Measurements from ENCODE around the gene IL12RB1.

Gene IL12RB1

DNA sequence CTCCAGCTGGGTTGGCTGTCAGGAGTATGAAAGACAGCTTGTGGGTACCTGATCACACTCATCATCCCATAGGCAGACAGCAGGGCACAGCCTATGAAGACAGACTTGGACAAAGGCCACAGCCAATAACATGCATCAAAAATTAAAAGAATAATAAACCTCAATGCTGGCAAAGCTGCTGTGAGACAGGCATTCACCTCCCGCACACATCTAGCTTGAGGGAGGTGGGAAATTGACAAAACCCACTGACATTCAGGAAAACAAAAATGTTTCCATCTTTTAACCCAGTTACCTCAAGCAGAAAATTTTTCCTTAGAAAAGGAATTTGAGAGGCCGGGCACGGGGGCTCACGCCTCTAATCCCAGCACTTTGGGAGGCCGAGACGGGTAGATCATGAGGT, 14.4 kb downstream of the IL12RB1 start:
- Histone ChIP-seq H3K4me1 (ENCODE audit: control insufficient read depth, insufficient read depth, low read length) (no peaks in the 10 kb centered on the region), H3K9ac (ENCODE audit: low read length) (no peak overlapping the region)

DNA sequence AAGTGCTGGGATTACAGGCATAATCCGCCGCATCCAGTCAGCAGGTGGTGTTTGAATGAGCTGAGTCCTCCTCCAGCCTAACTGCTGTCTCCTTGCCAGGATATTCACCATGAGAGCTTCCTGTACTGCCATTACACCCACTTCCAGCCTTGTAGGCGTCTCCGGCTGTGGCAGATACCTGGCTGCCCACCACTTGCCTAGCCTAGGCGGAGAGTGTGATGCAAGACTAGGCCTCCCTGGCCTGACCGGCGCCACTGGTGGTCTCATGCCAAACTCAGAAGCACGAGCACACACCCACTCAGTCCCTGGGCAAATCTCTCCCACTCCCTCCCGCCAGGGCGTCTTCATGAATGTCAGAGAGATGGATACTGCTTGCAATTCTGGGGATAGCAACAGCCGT, 16.6 kb downstream of the IL12RB1 start:
- no peak overlapping the region for H3K9ac ChIP-seq (ENCODE audit: low read length)
- no peaks in the 10 kb centered on the region for H3K27me3 ChIP-seq (ENCODE audit: control insufficient read depth, insufficient read depth, low read length)
- H3K4me3 ChIP-seq (ENCODE audit: low read length) = no peak overlapping the region
- no peaks in the 10 kb centered on the region for H3K36me3 ChIP-seq (ENCODE audit: control insufficient read depth, insufficient read depth, low read length)
- H3K4me1 ChIP-seq (ENCODE audit: control insufficient read depth, insufficient read depth, low read length) = no peaks in the 10 kb centered on the region
- no peaks in the 10 kb centered on the region for H3K9me3 ChIP-seq (ENCODE audit: control insufficient read depth, low read length)

More for the DNA sequence above, 14.4 kb downstream of the IL12RB1 start:
- Histone ChIP-seq H3K36me3 (ENCODE audit: control insufficient read depth, insufficient read depth, low read length) (no peaks in the 10 kb centered on the region), H3K27me3 (ENCODE audit: control insufficient read depth, insufficient read depth, low read length) (no peaks in the 10 kb centered on the region), H3K9me3 (ENCODE audit: control insufficient read depth, low read length) (no peaks in the 10 kb centered on the region), H3K4me3 (ENCODE audit: low read length) (no peak overlapping the region)

DNA sequence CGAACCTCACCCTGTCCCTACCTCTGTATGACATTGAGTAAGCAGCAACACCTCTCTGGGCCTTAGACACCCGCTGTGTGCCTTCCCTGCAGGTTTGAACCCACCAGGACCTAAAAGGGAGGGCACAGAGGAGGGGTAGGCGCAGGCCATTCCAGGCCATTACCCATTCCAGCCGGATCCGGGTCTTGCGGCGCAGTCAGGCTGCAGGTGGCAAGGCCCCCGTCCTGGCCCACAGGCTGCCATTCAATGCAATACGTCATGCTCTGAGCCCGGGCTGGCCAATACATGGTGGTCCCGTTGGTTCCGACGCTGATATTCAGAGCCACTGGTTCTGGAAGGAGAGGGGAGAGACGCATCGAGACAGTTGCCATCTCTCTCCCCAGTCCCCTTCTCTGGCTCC, 17.4 kb downstream of the IL12RB1 start:
- no peaks in the 10 kb centered on the region for H3K27me3 ChIP-seq (ENCODE audit: control insufficient read depth, insufficient read depth, low read length)
- no peaks in the 10 kb centered on the region for H3K36me3 ChIP-seq (ENCODE audit: control insufficient read depth, insufficient read depth, low read length)
- H3K4me1 ChIP-seq (ENCODE audit: control insufficient read depth, insufficient read depth, low read length) = no peaks in the 10 kb centered on the region
- H3K9ac ChIP-seq (ENCODE audit: low read length) = no peak overlapping the region
- no peaks in the 10 kb centered on the region for H3K9me3 ChIP-seq (ENCODE audit: control insufficient read depth, low read length)
- no peak overlapping the region for H3K4me3 ChIP-seq (ENCODE audit: low read length)

DNA sequence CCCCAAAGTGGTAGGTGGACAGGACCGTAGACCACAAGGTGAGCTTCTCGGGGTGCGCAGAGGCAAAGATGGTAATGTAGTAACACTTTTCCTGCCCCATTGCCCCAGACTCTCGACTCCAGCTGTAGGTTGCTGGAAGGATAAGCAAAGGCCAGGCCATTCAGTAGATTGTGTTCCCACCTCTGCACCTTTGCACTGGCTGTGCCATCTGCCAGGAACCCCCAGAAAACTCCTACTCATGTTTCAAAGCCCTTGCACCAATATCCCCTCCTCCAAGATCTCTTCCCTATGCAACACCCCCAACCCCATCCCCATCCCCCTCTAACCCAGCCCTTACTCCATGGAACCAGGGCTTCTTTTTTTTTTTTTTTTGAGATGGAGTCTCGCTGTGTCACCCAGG, 18.3 kb downstream of the IL12RB1 start:
- no peaks in the 10 kb centered on the region for H3K9me3 ChIP-seq (ENCODE audit: control insufficient read depth, low read length)

DNA sequence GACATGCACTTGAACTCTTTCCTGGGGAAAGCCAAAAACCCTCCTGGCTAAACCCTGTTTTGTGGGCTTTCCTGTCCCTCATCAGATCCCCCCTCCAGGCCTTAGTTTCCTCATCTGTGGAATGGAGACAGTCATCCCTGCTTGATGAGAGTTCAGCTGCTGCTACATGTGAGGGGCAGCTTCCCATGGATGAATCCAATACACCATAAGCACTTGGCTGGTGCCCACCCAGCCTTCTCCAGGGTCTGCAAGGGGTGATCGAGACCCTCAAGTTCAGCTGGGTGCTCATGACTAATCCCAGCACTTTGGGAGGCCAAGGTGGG, 21.6 kb downstream of the IL12RB1 start:
- Histone ChIP-seq H3K4me1 (ENCODE audit: control insufficient read depth, insufficient read depth, low read length) (no peaks in the 10 kb centered on the region), H3K4me3 (ENCODE audit: low read length) (no peak overlapping the region), H3K9ac (ENCODE audit: low read length) (no peak overlapping the region), H3K36me3 (ENCODE audit: control insufficient read depth, insufficient read depth, low read length) (no peaks in the 10 kb centered on the region), H3K27me3 (ENCODE audit: control insufficient read depth, insufficient read depth, low read length) (no peaks in the 10 kb centered on the region), H3K9me3 (ENCODE audit: control insufficient read depth, low read length) (no peaks in the 10 kb centered on the region)

More for the DNA sequence above, 18.3 kb downstream of the IL12RB1 start:
- Histone ChIP-seq H3K9ac (ENCODE audit: low read length) (no peak overlapping the region), H3K4me1 (ENCODE audit: control insufficient read depth, insufficient read depth, low read length) (no peaks in the 10 kb centered on the region), H3K27me3 (ENCODE audit: control insufficient read depth, insufficient read depth, low read length) (no peaks in the 10 kb centered on the region), H3K4me3 (ENCODE audit: low read length) (no peak overlapping the region), H3K36me3 (ENCODE audit: control insufficient read depth, insufficient read depth, low read length) (no peaks in the 10 kb centered on the region)

DNA sequence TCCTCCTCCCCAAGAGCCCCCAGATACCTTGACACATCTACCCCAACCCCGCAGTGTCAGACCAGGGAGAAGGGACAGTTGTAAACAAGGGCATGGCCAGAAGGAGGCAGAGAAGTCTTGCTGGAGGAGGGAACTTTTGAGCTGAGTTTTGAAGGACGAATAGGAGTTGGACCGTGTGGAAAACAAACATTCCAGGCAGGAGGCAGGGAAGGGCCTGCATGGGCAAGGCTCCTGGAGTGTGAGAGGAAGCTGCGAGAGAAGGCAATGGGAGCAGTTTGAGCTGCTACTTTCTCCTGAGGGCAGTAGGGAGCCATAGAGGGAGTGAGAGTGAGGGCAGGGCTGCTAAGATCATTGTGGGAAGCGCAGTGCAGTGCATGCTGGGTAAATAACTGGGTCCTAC, 23.3 kb downstream of the IL12RB1 start:
- Histone ChIP-seq H3K4me1 (ENCODE audit: control insufficient read depth, insufficient read depth, low read length) (peaks cover 2% of the 10 kb centered on the region), H3K9ac (ENCODE audit: low read length) (no peak overlapping the region), H3K27me3 (ENCODE audit: control insufficient read depth, insufficient read depth, low read length) (no peaks in the 10 kb centered on the region), H3K36me3 (ENCODE audit: control insufficient read depth, insufficient read depth, low read length) (no peaks in the 10 kb centered on the region), H3K4me3 (ENCODE audit: low read length) (no peak overlapping the region), H3K9me3 (ENCODE audit: control insufficient read depth, low read length) (no peaks in the 10 kb centered on the region)

DNA sequence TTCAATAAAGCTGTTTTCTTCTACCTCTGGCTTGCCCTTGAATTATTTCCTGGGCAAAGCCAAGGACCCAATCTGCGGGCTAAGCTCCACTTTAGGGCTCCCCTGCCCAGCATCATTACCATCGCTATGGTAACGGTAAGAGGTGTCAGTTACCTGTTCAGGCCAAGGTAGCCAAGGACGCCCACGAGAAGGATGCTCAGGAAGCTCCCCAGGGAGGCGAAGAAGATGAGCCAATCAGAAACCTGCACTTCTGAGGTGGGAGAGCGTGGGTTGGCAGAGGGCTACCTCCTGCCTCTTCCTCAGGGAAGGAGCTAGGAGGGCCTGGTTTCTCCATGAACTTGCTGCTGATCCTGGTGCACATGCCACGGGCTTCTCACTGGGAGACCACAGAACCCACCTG, 24.7 kb downstream of the IL12RB1 start:
- H3K4me3 ChIP-seq (ENCODE audit: low read length) = no peak overlapping the region
- no peaks in the 10 kb centered on the region for H3K36me3 ChIP-seq (ENCODE audit: control insufficient read depth, insufficient read depth, low read length)
- H3K27me3 ChIP-seq (ENCODE audit: control insufficient read depth, insufficient read depth, low read length) = no peaks in the 10 kb centered on the region
- no peak overlapping the region for H3K9ac ChIP-seq (ENCODE audit: low read length)
- no peaks in the 10 kb centered on the region for H3K9me3 ChIP-seq (ENCODE audit: control insufficient read depth, low read length)
- peaks cover 11% of the 10 kb centered on the region for H3K4me1 ChIP-seq (ENCODE audit: control insufficient read depth, insufficient read depth, low read length)

DNA sequence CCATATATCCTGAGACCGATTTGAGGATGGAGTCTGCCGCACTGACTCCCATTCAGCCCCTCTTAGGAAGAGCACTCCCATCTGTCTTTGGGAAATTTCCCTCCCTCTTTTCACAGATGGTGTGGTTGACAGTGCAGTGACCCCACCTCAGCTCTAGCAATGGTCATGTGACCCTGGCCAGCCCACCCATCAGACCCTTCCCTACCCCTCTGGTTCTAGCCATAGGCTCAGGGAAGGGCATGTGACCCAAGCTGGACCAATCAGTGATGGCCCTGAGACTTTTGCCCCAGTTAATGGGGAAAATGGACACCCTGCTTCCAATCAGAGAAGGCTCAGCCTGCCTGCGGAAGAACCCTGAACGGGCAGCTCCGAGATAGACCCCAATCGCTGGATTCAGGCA, 26.3 kb downstream of the IL12RB1 start:
- no peaks in the 10 kb centered on the region for H3K9me3 ChIP-seq (ENCODE audit: control insufficient read depth, low read length)
- H3K4me1 ChIP-seq (ENCODE audit: control insufficient read depth, insufficient read depth, low read length) = peaks cover 11% of the 10 kb centered on the region
- no peak overlapping the region for H3K4me3 ChIP-seq (ENCODE audit: low read length)
- no peaks in the 10 kb centered on the region for H3K27me3 ChIP-seq (ENCODE audit: control insufficient read depth, insufficient read depth, low read length)
- no peaks in the 10 kb centered on the region for H3K36me3 ChIP-seq (ENCODE audit: control insufficient read depth, insufficient read depth, low read length)
- no peak overlapping the region for H3K9ac ChIP-seq (ENCODE audit: low read length)

DNA sequence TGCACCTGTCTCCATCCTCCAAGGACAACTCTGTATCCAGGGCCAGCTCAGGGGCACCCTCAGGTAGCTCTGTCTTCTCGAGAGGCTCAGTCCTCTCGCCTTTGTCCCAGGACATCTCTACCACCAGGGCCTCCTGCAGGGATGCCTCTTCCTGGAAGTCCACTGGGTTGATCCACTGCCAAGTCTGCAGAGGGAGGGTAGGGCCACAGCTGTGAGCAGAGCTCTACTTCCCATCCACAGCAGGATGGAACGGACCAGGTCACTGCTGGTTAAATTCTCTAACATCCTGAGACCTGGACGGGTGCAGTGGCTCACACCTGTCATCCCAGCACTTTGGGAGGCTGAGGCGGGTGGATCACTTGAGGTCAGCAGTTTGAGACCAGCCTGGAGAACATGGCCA, 26.8 kb downstream of the IL12RB1 start:
- H3K36me3 ChIP-seq (ENCODE audit: control insufficient read depth, insufficient read depth, low read length) = no peaks in the 10 kb centered on the region
- H3K9me3 ChIP-seq (ENCODE audit: control insufficient read depth, low read length) = no peaks in the 10 kb centered on the region
- H3K27me3 ChIP-seq (ENCODE audit: control insufficient read depth, insufficient read depth, low read length) = no peaks in the 10 kb centered on the region
- H3K9ac ChIP-seq (ENCODE audit: low read length) = no peak overlapping the region
- H3K4me1 ChIP-seq (ENCODE audit: control insufficient read depth, insufficient read depth, low read length) = peaks cover 11% of the 10 kb centered on the region
- H3K4me3 ChIP-seq (ENCODE audit: low read length) = no peak overlapping the region

DNA sequence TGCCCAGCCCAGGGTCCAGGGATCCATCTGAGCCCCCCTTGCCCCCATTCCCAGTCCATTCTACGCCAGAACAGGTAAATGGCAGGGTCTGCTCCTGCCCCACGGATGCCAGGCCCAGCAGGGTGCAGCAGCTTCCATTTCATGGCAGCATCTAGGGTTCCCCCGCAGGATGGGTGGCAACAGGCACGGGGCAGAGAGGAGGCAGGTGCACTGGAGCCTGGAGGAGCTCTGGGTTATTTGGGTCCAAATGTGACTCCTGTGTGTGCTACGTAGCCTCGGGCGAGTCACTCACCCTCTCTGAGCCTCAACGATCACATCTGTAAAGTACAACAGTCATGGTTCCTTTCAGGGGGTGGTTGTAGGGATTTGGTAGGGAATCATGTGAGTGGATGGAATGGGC, 27.4 kb downstream of the IL12RB1 start:
- Histone ChIP-seq H3K9ac (ENCODE audit: low read length) (no peak overlapping the region), H3K36me3 (ENCODE audit: control insufficient read depth, insufficient read depth, low read length) (no peaks in the 10 kb centered on the region), H3K4me3 (ENCODE audit: low read length) (no peak overlapping the region), H3K27me3 (ENCODE audit: control insufficient read depth, insufficient read depth, low read length) (no peaks in the 10 kb centered on the region), H3K9me3 (ENCODE audit: control insufficient read depth, low read length) (no peaks in the 10 kb centered on the region), H3K4me1 (ENCODE audit: control insufficient read depth, insufficient read depth, low read length) (peaks cover 11% of the 10 kb centered on the region)

DNA sequence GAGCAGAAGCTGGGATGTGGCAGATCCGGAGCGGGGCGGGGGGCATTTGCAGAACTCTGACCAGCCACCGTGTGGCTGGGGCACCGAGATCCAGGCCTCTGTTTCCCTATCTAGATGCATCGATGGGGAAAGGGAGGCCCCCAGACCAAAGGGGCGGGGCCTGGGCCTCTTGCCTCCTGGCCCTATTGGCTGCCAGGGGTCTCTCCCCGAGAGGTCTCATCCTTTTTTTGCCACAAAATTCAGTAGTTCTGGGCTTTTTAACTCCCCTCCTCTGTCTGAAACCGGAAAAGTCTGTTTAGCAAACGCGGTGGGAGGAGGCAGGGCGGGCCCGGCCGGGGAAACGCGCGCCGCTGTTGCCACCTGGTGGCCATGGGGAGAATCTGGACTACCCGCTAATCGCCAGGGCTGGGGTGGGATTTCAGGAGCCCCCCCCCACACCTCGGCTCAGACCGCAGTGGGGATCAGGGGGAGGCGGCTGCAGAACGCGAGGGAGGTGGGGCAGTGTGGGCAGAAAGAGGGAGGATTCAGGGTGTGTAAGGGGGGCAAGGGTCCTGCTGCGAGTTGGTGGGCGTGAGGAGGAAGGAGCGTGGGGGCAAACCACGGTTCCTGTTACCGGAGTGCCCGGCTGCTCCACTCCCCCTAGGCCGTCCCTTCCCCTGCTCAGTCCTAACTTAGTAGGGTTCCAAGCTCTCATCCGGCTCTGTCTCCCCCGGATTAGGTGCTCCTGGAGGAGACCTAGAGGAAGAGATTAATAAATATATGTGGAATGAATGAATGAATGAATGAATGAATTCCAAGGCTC, 28.3 kb downstream of the IL12RB1 start:
- H3K36me3 ChIP-seq (ENCODE audit: control insufficient read depth, insufficient read depth, low read length) = no peaks in the 10 kb centered on the region
- H3K9ac ChIP-seq (ENCODE audit: low read length) = peak overlapping the region; percentile 64
- H3K27me3 ChIP-seq (ENCODE audit: control insufficient read depth, insufficient read depth, low read length) = no peaks in the 10 kb centered on the region
- no peaks in the 10 kb centered on the region for H3K9me3 ChIP-seq (ENCODE audit: control insufficient read depth, low read length)
- no peak overlapping the region for H3K4me3 ChIP-seq (ENCODE audit: low read length)
- H3K4me1 ChIP-seq (ENCODE audit: control insufficient read depth, insufficient read depth, low read length) = peaks cover 11% of the 10 kb centered on the region

DNA sequence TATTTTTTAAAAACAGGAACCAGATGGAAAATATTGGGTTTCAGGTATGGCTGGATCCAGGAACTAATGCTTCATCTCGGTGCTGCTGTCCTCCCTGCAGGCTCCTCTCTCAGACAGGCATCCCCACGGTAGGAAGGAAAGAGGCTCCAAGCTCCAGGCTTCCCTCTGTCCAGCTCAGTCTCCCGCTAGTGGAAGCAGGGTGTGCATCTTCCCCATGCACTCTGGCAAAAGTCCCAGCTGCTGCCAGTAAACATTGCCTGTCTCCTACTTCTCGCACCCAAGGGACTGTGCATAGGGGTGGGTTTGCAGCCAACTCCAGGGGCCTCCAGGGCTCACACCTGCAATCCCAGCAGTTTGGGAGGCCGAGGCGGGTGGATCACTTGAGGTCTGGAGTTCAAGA, 29.2 kb downstream of the IL12RB1 start:
- Histone ChIP-seq H3K4me3 (ENCODE audit: low read length) (no peak overlapping the region), H3K9ac (ENCODE audit: low read length) (peak overlapping the region; percentile 64), H3K36me3 (ENCODE audit: control insufficient read depth, insufficient read depth, low read length) (no peaks in the 10 kb centered on the region), H3K27me3 (ENCODE audit: control insufficient read depth, insufficient read depth, low read length) (no peaks in the 10 kb centered on the region), H3K9me3 (ENCODE audit: control insufficient read depth, low read length) (no peaks in the 10 kb centered on the region), H3K4me1 (ENCODE audit: control insufficient read depth, insufficient read depth, low read length) (peaks cover 11% of the 10 kb centered on the region)

DNA sequence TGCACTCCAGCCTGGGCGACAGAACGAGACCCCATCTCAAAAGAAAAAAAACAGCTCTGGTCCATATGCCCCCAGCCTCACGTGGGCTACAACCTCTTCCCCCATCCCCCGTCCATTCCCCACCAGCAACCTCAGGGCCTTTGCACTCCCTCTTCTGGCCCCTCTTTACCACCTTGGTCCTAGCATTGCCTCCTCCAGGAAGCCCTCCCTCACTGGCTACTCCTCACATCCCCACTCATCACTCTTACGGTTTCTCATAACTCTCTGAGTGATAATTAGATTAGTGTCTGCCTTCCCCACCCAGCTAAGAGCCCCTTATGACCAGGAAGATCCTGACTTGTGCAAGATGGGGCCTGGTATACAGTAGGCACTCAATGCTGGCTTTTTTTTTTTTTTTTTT, 30.8 kb downstream of the IL12RB1 start:
- H3K9ac ChIP-seq (ENCODE audit: low read length) = no peak overlapping the region
- no peaks in the 10 kb centered on the region for H3K9me3 ChIP-seq (ENCODE audit: control insufficient read depth, low read length)
- H3K36me3 ChIP-seq (ENCODE audit: control insufficient read depth, insufficient read depth, low read length) = no peaks in the 10 kb centered on the region
- H3K4me1 ChIP-seq (ENCODE audit: control insufficient read depth, insufficient read depth, low read length) = peaks cover 22% of the 10 kb centered on the region
- H3K4me3 ChIP-seq (ENCODE audit: low read length) = no peak overlapping the region
- H3K27me3 ChIP-seq (ENCODE audit: control insufficient read depth, insufficient read depth, low read length) = peaks cover 4% of the 10 kb centered on the region
